ENCODE data around the gene NRG3.

DNA sequence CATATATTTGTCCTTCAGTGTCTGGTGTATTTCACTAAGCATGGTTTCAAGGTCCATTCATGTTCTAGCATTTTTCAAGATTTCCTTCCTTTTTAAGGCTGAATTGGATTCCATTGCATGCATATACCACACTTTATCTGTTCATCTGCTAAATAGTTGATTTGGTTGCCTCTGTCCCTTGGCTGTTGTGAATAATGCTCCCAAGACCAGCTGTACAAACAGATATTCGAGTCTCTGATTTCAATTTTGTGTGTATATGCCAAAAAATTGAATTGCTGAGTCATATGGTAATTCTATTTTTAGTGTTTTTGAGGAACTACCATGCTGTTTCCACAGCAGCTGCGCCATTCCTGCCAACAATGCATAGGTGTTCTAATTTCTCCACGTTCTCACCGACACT lies 216.4 kb downstream of the NRG3 start:
- TF ChIP-seq POLR2AphosphoS5 (IDR thresholded peaks at IDR 0.05; ENCODE audit: low read depth, low read length) (no peak), TAF1 (IDR thresholded peaks at IDR 0.05; ENCODE audit: borderline replicate concordance, low read depth, low read length) (no peak), POLR2A (IDR thresholded peaks at IDR 0.05; ENCODE audit: low read depth, low read length) (no peak)

All from GM12892 (cell line).